ENCODE results near the gene PTPRT. TPM values are rescaled to one million over a fixed set of nuclear protein-coding genes. Genes with fewer than 3 reads are reported as not detected.
A peak's percentile ranks its signal among the peaks of the same experiment; 100 is the strongest.

PTPRT gene
- total and polyA plus RNA-seq, 4 donors: 10.7 to 46.1 (median 32.0) TPM

GRCh38 chr20:42531508-42531961 lies 658.2 kb downstream of the PTPRT start:
- peak; percentile 24 to 91 (median 42) for DNase-seq (ENCODE audit: low read depth in 4 of 6, low spot score in 6 of 6)
- no peaks in the 10 kb centered on the region for H3K27me3 ChIP-seq (ENCODE audit: control insufficient read depth, insufficient read depth, low read length)
- H3K9me3 ChIP-seq (ENCODE audit: control insufficient read depth, insufficient read depth, low read length): no peaks in the 10 kb centered on the region
- WGBS (ENCODE audit: insufficient coverage): 21% methylated on average over 6 of the region's 7 CpGs
- H3K4me3 ChIP-seq (ENCODE audit: low read depth, low read length): no peak overlapping the region
- H3K27ac ChIP-seq (ENCODE audit: low read depth, low read length): no peak overlapping the region
- H3K36me3 ChIP-seq (ENCODE audit: control insufficient read depth, insufficient read depth, low read length): no peaks in the 10 kb centered on the region
- peaks cover 13% of the 10 kb centered on the region for H3K4me1 ChIP-seq (ENCODE audit: control insufficient read depth, insufficient read depth, low read length)

DNA sequence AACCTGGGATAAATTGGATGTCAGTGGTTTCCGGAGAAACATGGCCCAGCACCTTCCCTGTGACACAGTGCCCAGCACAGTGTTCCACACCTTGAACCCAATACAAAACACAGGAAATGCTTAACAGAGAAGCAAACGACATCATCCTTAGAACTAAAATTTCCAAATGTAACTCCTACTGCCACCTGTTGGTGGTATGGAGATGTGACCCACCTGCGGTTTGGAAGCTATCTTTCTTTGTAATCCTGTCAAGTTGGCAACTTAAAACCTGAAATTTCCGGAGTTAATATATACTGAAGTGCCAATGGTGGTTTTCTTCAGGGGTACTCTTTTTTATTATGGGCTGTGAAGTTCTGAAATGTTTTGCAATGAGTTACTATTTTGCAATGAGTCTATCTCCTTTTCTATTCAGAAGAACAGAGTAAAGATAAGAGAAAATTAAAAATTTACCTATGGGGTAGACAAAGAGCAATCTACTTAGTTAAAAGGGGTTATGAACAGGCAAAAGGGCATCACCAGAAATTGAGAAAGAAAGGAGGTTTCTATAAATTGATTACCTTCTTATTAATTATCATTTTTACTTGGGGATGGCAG lies 658.8 kb downstream of the PTPRT start:
- H3K27me3 ChIP-seq (ENCODE audit: control insufficient read depth, insufficient read depth, low read length): no peaks in the 10 kb centered on the region
- H3K4me3 ChIP-seq (ENCODE audit: low read depth, low read length): no peak overlapping the region
- DNase-seq (ENCODE audit: low read depth in 4 of 6, low spot score in 6 of 6): peak in 3 of 6 donors; percentile 25 to 84 (median 47)
- no CpG with 5 or more reads among the region's 4 CpGs for WGBS (ENCODE audit: insufficient coverage)
- H3K27ac ChIP-seq (ENCODE audit: low read depth, low read length): no peak overlapping the region
- H3K9me3 ChIP-seq (ENCODE audit: control insufficient read depth, insufficient read depth, low read length): no peaks in the 10 kb centered on the region
- peaks cover 13% of the 10 kb centered on the region for H3K4me1 ChIP-seq (ENCODE audit: control insufficient read depth, insufficient read depth, low read length)
- no peaks in the 10 kb centered on the region for H3K36me3 ChIP-seq (ENCODE audit: control insufficient read depth, insufficient read depth, low read length)

GRCh38 chr20:42530191-42530590 lies 659.5 kb downstream of the PTPRT start:
- H3K4me3 ChIP-seq (ENCODE audit: low read depth, low read length): no peak overlapping the region
- peaks cover 13% of the 10 kb centered on the region for H3K4me1 ChIP-seq (ENCODE audit: control insufficient read depth, insufficient read depth, low read length)
- H3K9me3 ChIP-seq (ENCODE audit: control insufficient read depth, insufficient read depth, low read length): no peaks in the 10 kb centered on the region
- no peaks in the 10 kb centered on the region for H3K36me3 ChIP-seq (ENCODE audit: control insufficient read depth, insufficient read depth, low read length)
- H3K27ac ChIP-seq (ENCODE audit: low read depth, low read length): no peak overlapping the region
- no peaks in the 10 kb centered on the region for H3K27me3 ChIP-seq (ENCODE audit: control insufficient read depth, insufficient read depth, low read length)
- 86% methylated on average over 2 of the region's 4 CpGs for WGBS (ENCODE audit: insufficient coverage)
- peak in 1 of 6 donors; percentile 67 for DNase-seq (ENCODE audit: low read depth in 4 of 6, low spot score in 6 of 6)

DNA sequence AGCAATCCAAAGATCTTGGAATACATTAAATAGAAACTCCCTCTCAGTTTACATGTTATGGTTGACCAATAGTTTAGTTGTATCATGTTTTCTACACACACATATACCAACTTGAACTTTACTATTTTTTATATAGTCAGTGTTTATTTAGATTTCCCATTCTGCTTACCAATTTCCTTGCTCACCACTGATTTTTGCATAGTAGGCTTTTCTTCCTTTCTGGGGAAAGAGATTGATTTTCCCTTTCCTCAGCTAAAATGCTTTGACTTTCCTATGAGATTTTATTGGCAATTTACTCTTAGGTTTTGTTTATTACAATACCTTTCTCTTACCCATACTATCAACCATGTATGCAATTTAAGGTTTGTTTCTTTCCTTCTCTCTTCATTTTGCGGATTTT lies 665.6 kb downstream of the PTPRT start:
- no peak overlapping the region for H3K27ac ChIP-seq (ENCODE audit: low read depth, low read length)
- H3K27me3 ChIP-seq (ENCODE audit: control insufficient read depth, insufficient read depth, low read length): no peaks in the 10 kb centered on the region
- no peaks in the 10 kb centered on the region for H3K9me3 ChIP-seq (ENCODE audit: control insufficient read depth, insufficient read depth, low read length)
- DNase-seq (ENCODE audit: low read depth in 4 of 6, low spot score in 6 of 6): no peak
- H3K4me1 ChIP-seq (ENCODE audit: control insufficient read depth, insufficient read depth, low read length): no peaks in the 10 kb centered on the region
- no peak overlapping the region for H3K4me3 ChIP-seq (ENCODE audit: low read depth, low read length)
- H3K36me3 ChIP-seq (ENCODE audit: control insufficient read depth, insufficient read depth, low read length): no peaks in the 10 kb centered on the region
- WGBS (ENCODE audit: insufficient coverage): no CpG with 5 or more reads among the region's 1 CpG

- no peaks in the 10 kb centered on the region for H3K9me3 ChIP-seq (ENCODE audit: control insufficient read depth, insufficient read depth, low read length)
- no peak overlapping the region for H3K4me3 ChIP-seq (ENCODE audit: low read depth, low read length)
- H3K36me3 ChIP-seq (ENCODE audit: control insufficient read depth, insufficient read depth, low read length): no peaks in the 10 kb centered on the region
- no peaks in the 10 kb centered on the region for H3K4me1 ChIP-seq (ENCODE audit: control insufficient read depth, insufficient read depth, low read length)
- H3K27ac ChIP-seq (ENCODE audit: low read depth, low read length): no peak overlapping the region
- no peak for DNase-seq (ENCODE audit: low read depth in 4 of 6, low spot score in 6 of 6)
- no CpG with 5 or more reads among the region's 3 CpGs for WGBS (ENCODE audit: insufficient coverage)
- H3K27me3 ChIP-seq (ENCODE audit: control insufficient read depth, insufficient read depth, low read length): no peaks in the 10 kb centered on the region
These were observed 673.0 kb downstream of the PTPRT start for GRCh38 chr20:42516692-42517091.

DNA sequence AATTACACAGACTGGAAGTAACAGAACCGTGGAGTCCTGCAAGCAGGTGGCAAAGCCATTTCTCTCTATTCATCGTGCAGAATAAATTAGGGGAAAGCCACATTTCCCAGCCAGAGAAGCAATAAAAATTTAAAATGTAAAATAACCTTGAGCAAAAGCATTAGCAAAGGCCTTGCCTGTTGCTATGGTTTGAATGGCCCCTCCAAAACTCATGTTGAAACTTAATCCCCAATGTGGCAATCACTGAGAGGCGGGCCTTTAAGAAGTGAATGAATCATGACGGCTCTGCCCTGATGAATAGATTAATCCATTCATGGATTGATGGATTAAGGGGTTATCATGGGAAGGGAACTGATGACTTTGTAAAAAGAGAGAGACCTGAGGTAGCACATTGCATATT lies 679.0 kb downstream of the PTPRT start:
- H3K4me3 ChIP-seq (ENCODE audit: low read depth, low read length): no peak overlapping the region
- no peaks in the 10 kb centered on the region for H3K9me3 ChIP-seq (ENCODE audit: control insufficient read depth, insufficient read depth, low read length)
- WGBS (ENCODE audit: insufficient coverage): 80% methylated on average over 1 of the region's 4 CpGs
- H3K27me3 ChIP-seq (ENCODE audit: control insufficient read depth, insufficient read depth, low read length): no peaks in the 10 kb centered on the region
- no peaks in the 10 kb centered on the region for H3K4me1 ChIP-seq (ENCODE audit: control insufficient read depth, insufficient read depth, low read length)
- DNase-seq (ENCODE audit: low read depth in 4 of 6, low spot score in 6 of 6): no peak
- no peaks in the 10 kb centered on the region for H3K36me3 ChIP-seq (ENCODE audit: control insufficient read depth, insufficient read depth, low read length)
- H3K27ac ChIP-seq (ENCODE audit: low read depth, low read length): no peak overlapping the region

DNA sequence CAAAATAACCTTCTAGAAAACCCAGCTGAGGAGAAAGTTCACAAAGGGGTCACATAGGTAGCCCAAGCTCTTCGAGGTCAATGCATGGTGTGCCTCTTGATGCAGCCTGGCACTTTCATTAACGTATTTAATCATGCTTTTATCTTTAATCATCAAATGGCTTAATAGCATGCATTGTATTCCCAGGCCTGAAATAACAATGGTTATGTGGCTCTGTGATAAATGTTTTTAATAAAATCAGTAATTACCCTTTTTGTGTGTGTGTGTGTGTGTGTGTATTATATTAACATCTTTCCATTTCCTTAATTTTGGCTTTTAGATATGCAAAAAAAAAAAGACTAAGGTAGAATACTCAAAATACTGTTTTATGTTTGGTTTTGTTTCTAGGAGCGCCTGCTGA lies 681.8 kb downstream of the PTPRT start:
- DNase-seq (ENCODE audit: low read depth in 4 of 6, low spot score in 6 of 6): peak in 1 of 6 donors; percentile 84
- Histone ChIP-seq H3K9me3 (ENCODE audit: control insufficient read depth, insufficient read depth, low read length) (no peaks in the 10 kb centered on the region), H3K36me3 (ENCODE audit: control insufficient read depth, insufficient read depth, low read length) (no peaks in the 10 kb centered on the region), H3K27ac (ENCODE audit: low read depth, low read length) (no peak overlapping the region), H3K27me3 (ENCODE audit: control insufficient read depth, insufficient read depth, low read length) (no peaks in the 10 kb centered on the region), H3K4me3 (ENCODE audit: low read depth, low read length) (no peak overlapping the region), H3K4me1 (ENCODE audit: control insufficient read depth, insufficient read depth, low read length) (no peaks in the 10 kb centered on the region)
- 80% methylated on average over 2 of the region's 3 CpGs for WGBS (ENCODE audit: insufficient coverage)

DNA sequence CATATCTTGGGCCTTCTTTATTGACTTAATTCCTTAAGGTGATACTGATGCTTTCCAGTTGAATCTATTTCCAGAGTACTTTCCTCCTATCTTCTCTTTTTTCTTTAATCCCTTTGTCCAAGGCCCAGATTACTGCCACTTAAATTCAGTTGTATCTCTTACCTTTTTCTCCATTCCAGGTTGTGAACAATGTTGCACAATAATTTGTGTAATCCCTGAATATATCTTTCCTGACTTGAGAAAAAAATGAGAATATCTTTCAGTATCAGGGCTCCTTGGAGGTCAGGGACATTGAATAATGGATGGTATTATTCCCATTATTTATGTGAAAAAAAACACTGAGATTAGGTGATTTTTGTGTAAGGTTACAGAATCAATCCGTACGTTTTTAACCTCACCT lies 683.3 kb downstream of the PTPRT start:
- WGBS (ENCODE audit: insufficient coverage): 90% methylated on average over 2 of the region's 2 CpGs
- no peak for DNase-seq (ENCODE audit: low read depth in 4 of 6, low spot score in 6 of 6)
- Histone ChIP-seq H3K4me1 (ENCODE audit: control insufficient read depth, insufficient read depth, low read length) (no peaks in the 10 kb centered on the region), H3K27me3 (ENCODE audit: control insufficient read depth, insufficient read depth, low read length) (no peaks in the 10 kb centered on the region), H3K27ac (ENCODE audit: low read depth, low read length) (no peak overlapping the region), H3K36me3 (ENCODE audit: control insufficient read depth, insufficient read depth, low read length) (no peaks in the 10 kb centered on the region), H3K9me3 (ENCODE audit: control insufficient read depth, insufficient read depth, low read length) (no peaks in the 10 kb centered on the region), H3K4me3 (ENCODE audit: low read depth, low read length) (no peak overlapping the region)

DNA sequence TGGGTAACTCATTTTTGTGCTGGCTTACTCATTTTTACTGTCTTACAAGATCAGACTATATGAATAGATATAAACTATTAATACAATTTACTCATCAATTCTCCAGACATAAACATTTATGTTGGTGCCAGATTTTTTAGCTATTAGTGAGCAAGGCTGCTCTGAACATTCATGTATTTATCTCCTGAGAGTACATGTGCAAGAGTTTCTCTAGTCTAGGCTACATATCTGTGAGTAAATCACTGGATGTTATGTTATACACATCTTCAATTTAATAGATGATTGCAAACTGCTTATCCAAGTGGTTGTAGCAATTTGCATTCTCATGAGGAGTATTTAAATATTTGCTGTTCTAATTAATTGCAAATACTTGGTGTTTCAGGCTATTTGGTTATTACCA lies 687.1 kb downstream of the PTPRT start:
- H3K27ac ChIP-seq (ENCODE audit: low read depth, low read length): no peak overlapping the region
- H3K36me3 ChIP-seq (ENCODE audit: control insufficient read depth, insufficient read depth, low read length): no peaks in the 10 kb centered on the region
- no peaks in the 10 kb centered on the region for H3K4me1 ChIP-seq (ENCODE audit: control insufficient read depth, insufficient read depth, low read length)
- H3K9me3 ChIP-seq (ENCODE audit: control insufficient read depth, insufficient read depth, low read length): no peaks in the 10 kb centered on the region
- H3K27me3 ChIP-seq (ENCODE audit: control insufficient read depth, insufficient read depth, low read length): no peaks in the 10 kb centered on the region
- H3K4me3 ChIP-seq (ENCODE audit: low read depth, low read length): no peak overlapping the region
- peak in 1 of 6 donors; percentile 23 for DNase-seq (ENCODE audit: low read depth in 4 of 6, low spot score in 6 of 6)

- Histone ChIP-seq H3K36me3 (ENCODE audit: control insufficient read depth, insufficient read depth, low read length) (no peaks in the 10 kb centered on the region), H3K27ac (ENCODE audit: low read depth, low read length) (no peak overlapping the region), H3K9me3 (ENCODE audit: control insufficient read depth, insufficient read depth, low read length) (no peaks in the 10 kb centered on the region), H3K4me3 (ENCODE audit: low read depth, low read length) (no peak overlapping the region), H3K4me1 (ENCODE audit: control insufficient read depth, insufficient read depth, low read length) (no peaks in the 10 kb centered on the region), H3K27me3 (ENCODE audit: control insufficient read depth, insufficient read depth, low read length) (no peaks in the 10 kb centered on the region)
- WGBS (ENCODE audit: insufficient coverage): no CpG with 5 or more reads among the region's 5 CpGs
- DNase-seq (ENCODE audit: low read depth in 4 of 6, low spot score in 6 of 6): no peak
These were observed 693.1 kb downstream of the PTPRT start for GRCh38 chr20:42496595-42496994.

Measured in spinal cord (tissue), 10 donors.